Nucleus accumbens (tissue), 56 donors: Measurements from ENCODE around the gene LRRC15.
A peak's percentile ranks its signal among the peaks of the same experiment; 100 is the strongest.

Experiments
- DNase-seq, 56 donors: peaks; one replicate each; lab custom pipeline; 2025; lab: John Stamatoyannopoulos, UW

Gene LRRC15

DNA sequence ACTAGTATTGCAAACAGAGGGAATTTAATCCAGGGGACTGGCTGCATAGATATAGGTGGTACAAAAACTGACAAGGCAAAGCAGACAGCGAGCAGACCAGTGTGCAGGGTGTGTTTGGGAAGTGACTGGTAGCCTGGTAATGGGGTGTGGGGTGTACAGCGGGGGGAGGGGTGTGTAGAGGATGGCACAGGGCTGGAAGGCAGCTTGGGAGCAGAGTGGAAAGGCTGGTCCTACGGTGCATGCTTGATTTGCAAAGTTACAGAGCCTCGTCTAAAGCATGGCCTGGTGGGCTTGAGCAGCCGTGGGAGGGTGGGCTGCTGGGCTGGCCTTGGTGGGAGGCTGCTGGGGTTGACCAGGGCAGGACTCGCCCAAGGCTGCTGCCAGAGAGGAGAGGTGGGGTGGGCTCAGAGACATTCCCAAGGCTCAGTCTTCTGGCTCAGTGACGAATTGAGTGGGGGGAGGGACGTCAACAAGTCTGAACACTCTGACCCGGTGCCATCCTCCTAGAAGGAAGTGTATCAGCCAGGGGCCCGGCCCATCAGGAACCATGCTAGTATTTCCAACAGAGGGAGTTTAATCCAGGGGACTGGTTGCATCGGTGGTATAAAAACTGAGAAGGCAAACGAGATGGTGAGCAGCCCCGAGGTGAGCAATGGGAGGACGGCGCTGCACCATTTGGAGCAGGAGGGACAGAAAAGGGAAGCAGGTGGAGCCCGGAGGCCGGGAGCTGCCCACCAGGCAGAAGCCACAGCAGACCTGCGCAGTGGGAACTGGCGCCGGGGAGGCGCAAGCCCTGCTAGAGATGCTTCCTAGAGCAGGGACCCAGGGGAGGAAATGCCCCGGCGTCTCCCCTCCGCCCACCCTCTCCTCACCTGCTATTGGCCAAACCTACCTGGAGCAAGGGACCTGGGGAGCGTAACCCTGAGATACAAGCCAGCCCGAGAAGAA lies 47.6 kb downstream of the LRRC15 start:
- no peak for DNase-seq

DNA sequence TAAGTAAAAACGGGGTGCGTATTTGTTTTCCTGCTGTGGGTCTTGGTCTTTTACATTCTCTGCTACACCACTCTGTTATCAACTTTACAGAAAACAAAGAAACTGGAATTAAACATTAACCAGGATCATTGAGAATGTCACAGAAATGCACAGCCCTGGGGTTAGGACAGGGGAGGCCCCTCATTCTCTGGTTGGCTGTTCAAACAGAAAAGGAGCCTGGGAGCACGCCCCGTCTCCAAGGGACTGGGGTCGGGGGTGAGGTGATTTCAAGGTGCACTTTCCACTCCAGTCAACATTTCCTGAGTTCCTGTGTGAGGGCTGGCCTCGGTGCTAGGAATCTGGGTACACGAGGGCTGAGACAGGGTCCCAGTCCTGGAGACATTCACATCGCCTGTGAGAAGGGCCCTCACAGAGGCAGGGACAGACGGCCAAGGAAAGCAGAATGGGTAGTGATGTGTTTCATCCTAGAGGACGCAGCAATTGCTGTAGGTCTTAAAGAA lies 48.7 kb downstream of the LRRC15 start:
- no peak for DNase-seq

DNA sequence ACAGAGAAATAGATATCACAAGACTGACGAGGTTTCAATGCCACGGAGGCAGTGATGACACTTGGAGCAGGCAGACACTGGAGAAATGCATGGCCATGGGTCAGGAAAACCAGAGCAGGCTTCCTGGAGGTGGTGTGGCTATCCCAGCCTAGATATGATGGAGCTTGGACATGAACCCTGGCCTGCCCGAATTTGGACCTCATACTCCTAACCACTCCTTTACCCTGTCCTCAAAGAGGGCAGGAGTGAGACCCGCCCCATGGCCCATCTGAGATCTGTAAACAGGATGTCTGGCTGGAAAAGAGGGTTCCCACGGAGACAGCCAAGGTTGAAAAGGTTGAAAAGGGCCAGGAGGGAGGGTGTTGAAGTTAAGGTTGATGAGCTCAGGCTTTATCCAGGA lies 49.4 kb downstream of the LRRC15 start:
- no peak for DNase-seq

DNA sequence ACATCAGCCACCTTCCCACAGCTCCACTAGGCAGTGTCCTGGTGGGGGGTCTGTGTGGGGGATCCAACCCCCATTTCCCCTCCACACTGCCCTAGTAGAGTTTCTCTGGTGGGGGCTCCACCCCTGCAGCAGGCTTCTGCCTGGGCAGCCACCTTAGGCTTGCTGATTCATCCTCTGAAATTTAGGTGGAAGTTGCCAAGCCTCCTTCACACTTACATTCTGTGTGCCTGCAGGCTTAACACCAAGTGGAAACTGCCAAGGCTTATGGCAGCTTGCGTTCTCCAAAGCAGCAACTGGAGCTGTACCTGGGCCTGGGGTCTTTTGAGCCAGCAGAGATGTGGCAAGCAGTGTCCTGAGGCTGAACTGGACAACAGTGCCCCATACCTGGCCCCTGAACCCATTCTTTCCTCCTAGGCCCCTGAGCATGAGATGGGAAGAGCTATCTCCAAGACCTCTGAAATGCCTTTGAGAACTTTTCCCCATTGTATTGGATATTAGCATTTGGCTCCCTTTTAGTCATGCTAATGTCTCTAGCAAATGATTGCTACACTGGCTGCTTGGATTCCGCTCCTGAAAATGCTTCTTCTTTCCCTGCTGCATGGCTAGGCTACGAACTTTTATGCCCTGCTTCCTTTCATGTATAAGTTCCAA lies 50.9 kb downstream of the LRRC15 start:
- no peak for DNase-seq

DNA sequence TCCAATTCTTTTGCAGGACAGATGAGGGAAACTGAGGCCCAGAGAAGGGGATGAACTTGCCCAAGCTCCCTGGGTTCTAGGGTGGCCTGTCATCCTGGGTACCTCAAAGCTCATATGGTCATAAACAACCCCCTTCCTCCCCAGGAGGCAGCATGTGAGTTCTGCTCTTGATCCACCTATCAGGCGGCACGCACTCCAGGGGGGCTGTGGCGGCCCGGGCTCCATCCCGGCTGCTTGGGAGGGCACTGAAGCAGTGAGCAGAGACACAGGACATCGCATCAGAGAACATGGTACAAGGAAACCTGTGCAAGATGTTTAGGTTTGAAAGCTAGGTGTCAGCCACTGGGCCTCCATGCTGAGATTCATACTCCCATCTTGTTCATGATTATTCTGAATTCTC lies 52.6 kb downstream of the LRRC15 start:
- DNase-seq, result no peak

DNA sequence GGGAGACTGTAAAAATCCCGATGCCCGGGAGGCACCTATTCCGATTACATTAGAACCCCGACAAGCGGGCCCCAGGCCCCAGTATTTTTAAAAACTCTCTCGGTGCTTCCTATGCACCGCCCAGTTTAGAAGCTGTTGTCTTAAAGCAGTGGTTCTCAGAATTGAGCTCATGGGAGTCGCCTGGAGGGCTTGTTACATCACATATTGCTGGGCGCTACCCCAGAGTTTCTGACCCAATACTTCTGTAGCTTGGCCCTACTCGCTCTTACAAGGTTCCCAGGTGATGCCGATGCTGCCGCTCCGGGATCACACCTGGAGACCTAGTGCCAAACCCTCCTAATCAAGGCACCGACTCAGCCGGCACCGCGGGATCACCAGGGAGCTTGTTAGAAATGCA lies 53.6 kb downstream of the LRRC15 start:
- DNase-seq, result no peak

DNA sequence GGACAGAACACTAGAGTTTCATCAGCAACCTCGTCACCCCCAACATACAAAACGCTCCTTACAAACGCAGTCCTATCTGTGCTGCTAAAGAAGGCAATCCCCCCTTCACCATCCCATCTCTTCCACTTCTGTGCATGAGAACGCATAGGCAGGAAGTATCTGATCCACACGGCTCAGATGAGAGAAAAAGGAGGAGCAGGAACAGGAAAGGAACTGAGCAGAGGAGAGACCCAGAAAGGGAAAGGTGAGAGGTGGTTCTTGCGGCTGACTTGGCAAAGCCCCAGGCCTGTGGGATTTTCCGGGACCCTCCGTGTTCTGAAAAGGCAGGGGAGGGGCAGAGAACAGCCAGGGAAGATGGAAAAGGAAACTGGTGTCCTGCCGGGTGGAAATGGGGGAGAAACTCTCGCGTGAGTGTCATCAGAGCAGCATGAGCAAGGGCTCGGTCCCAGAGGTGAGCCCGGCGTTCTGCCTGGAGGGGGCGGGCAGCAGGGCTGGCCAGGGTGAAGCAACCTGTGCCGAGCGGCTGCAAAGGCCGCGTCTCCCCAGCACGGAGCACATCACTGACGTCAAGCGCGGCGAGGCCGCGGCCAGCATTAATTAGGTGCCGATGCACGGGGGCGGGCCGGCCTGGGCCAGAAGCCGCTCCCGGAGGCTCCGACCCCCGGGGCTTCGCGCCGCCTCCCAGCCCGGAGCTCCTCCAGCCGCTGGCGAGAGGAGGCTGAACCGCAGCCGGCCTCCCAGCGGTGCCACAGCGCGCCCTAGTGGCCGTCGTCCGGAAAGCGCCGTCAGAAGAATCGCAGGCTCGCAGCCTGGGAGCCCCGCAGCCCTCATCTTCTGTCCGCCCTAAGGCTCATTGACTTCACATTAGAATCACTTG lies 54.2 kb downstream of the LRRC15 start:
- peak in 52 of 56 donors; percentile 30 to 88 (median 71) for DNase-seq

DNA sequence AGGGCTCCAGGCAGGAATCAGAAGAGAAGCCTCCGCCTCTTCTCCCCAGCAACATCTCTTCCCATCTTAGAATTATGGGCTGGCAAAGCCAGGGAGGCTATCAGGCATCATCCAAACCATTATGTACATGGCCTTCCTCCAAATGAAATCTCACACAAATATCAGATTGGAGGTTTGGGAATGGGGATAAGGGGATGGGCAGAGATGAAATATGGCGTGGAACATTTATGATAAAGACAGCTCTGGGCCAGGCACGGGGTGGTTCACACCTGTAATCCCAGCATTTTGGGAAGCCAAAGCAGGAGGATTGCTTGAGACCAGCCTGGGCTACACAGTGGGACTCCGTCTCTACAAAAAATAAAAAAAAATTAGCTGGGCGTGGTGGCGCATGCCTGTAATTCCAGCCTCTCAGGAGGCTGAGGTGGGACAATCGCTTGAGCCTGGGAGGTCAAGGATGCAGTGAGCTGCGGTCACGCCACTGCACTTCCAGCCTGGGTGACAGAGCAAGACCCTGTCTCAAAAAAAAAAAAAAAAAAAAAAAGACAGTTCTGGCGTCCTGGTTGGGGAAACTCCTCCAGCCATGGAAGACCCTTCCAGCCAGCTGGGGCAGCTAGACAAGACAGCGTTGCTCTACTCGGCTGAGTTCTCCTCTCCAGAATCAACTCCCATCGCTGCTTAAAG lies 55.0 kb downstream of the LRRC15 start:
- no peak for DNase-seq

DNA sequence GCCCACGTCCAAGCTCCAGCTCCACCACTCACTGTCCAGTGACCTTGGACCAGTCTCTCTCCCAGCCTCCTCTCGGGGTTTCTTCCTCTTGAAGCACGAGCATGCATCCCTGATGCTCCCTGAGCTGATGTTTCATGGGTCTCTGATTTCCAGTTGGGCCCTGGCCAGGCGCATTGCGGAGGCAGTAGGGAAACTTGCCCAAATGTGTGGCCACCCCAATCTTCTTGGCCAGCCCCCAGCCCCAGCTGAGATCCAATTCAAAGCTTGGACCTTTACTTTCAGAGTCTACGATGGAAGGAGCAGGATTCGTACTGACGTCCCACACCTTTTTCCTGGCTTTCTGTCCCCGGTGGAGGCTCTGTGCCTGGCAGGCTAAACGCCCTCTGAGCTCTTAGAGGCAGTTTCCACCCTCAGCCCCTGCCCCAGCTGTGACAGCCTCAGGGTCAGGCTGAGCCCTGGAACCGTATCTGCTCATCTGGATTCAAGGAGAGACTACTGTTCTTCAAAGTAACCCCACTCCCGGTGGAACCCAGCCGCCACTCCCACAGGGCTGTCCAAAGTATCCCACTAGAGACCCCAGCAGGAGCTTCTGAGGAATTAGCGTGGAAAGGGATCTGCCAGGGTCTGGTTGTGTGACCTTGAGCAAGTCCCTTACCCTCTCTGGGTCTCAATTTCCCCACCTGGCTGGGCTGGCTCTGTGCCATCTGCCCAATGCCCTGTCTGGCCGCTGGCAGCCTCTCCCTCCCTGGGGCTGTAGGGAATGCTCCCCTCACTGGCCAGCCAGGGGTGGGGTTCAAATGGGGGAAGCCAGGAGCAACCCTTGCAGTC lies 55.8 kb downstream of the LRRC15 start:
- no peak for DNase-seq

DNA sequence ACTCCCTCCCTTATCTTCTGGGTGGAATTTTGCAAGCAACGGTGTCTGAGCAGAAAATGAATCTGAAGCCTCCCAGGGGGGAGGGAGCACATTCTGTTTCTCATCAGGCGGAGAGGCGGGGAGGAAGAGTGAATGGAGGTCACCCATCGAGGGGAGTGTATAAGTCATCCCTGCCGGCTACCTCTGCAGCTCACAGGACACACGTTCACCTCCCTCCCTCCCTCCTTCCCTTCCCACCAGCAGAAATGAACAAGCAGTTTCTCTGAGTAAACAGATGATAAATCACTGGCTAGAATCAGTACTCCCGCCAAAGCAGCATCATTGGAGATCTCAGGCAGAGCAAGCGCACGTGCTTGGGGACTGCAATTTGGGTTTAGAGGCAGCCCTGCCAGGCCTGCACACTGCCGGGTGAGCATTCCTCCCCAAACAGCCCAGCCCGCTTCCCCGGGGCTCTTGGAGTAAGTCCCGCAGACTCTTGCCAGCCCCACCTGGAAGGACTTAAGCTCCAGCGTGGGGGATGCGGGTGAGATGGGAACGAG lies 56.7 kb downstream of the LRRC15 start:
- peak in 1 of 56 donors; percentile 9 for DNase-seq

DNA sequence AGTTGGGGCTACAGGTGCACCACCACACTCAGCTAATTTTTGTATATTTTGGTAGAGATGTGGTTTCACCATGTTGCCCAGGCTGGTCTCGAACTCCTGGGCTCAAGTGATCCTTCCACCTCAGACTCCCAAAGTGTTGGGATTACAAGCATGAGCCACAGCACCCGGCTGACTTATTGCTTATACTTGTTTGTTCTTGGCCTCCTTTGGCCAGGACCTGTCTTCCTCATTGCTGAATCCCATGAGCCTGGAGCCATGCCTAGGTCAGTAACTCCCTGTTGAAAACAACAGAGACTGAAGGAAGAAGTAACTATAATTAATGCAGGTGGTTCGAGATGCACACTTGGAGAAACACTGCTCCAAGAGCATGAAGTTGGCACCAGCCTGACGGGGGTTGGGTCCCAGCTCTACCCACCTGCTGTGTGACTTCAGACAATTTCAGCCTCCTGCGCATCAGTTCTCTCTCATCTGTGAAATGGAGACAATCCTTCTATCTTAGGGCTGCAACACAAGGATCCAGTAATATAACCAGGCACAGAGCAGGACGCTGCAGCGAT lies 57.3 kb downstream of the LRRC15 start:
- no peak for DNase-seq

DNA sequence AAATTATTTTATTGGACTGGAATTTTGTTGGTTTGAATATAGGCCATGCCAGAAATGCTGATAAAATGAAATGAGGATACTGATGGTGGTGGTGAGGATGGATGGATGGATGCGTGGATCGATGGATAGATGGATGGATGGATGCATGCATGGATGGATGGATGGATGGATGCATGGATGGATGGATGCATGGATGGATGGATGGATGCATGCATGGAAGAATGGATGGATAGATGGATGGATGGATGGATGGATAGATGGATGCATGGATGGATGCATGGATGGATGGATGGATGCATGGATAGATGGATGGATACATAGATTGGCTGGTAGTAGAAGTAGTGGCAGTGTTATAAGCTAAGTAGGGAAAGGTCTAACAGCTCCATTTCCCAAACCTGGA lies 58.5 kb downstream of the LRRC15 start:
- DNase-seq, result no peak

DNA sequence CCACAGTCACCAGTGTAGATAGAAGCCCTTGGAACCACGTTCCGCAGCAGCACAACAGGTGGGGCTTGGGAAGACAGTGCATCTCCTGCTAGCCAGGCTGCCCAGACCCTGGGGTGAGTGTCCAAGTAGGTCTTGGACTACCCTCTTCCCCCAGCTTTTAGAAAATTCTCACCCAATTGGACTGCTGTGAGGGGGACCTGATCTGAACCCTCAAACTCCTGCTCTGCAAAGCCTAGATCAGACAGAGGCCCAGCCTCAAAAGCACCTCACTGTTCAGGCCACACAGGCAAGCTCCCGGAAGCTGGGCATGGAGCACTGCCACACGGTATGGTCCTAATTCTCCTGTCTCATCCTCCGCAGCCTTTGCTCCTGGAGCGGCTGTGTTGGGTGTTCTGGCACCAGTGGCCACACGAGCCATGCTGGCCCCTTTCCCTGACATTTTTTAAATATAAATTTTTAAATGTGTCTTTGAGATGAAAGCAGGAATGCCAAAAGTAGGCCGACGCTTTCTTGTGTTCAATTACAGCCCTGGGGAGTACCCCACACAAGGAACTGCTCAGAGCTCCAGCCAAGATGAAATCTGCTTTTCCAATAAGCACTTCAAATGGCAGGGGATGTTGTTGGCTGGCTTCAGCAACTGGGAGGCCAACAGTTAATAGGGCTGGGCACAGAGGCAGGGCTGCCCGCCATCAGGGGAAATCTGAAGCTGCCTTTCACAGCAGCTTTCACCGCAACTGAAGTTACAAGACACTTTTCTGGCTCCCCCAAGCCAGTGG lies 59.3 kb downstream of the LRRC15 start:
- DNase-seq, result peak in 2 of 56 donors; percentile 12 to 21

DNA sequence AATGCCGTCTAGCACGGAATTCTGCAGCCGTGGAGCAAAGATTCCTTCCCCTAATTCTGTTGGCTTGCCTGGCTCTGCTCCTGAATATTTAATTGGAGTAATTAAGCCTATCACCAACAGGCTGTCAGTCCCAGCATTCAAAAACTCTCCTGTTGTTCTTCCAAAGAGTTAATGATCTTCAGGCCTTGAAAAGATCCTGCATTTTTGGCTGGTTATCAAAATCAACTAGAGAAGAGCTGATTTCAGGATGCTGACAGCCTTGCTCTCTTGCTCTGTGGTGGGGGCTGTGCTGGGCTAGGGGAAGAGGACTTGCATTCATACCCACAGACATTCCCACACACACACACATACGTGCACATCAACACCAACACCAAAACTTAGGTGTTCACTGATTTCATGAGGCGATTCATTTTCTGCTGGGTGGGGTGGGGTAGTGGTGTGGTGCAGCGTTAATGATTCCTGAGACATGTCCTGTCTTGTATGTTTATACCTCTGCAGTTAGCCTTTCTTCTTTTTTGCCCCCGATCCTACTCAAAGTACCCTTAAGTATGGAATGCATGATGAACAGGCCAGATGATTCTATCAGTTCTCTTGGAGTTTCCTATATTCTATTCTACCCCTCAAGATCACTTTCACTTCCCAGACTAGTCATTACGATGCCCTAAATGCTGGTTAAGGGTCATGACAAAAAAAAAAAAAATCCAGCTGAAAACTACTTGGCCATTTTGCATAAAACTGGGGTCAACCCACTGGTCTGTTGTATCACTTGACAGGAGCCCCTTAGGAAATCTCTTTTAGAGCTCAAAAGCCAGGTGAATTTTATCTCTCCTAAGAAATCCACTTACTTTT lies 60.7 kb downstream of the LRRC15 start:
- no peak for DNase-seq

DNA sequence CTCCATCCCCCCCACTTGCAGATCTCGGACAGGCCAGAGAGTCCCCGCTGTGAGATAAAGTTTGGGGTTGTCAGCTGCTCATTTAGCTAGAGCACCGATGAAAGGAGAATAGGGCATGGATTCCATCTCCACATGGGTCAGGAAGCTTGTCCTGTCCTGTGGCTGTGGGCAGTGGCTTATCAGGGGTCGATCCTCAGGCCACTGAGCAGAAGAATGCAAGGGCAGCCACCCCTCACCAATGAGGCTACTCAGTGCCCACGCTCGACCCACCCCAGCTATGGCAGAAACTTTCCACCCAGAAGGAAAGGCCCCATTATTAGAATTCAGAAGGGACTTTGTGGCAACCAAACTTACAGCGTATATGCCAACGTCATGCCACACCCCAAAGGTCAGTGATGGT lies 61.7 kb downstream of the LRRC15 start:
- DNase-seq, result no peak

DNA sequence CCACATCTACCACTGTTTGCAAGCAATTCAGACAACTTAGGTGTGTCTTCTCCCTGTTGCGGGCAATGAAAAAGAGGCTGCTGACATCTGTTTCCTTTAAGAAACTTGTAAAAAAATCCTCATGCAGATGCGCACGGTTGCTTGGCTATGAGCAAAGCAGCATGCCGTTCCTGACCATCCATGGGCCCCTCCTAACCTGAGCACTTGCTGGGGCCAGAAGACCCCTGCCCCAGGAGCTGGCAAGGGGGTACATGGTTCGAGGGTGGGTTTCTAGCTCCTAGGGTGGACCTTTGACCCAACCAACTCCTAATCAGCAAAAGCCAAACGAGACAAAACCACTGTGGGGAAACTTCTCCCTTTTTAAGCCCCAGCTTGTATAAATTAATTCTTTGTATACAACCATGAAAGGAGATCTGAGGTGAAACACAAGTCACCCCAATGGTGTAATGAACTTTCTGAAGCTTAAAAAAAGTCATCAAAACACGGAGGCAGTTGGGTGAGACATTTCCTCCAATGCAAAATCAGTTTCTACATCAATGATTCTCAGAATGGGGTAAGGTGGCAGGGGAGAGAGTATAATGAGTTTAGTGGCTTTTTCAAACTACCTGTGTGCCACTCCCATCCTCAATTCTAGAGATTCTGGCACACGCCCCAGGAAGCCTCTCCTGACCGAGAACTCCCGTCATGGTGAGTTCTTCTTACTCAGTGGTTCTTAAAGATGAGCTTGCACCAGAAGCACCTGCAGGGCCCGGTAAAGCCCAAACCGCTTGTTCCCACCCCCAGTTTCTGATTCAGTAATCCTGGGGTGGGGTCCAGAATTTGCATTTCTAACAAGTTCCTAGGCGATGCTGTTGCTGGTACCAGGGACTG lies 62.5 kb downstream of the LRRC15 start:
- no peak for DNase-seq
